GM12864 (cell line): ENCODE data around the gene ITGA4.

ENCODE experiments used
- DNase-seq: peaks from one replicate; pipeline ENCODE4 v3.0.0-alpha.2; 2011; ENCODE audit warnings: low read depth
- H3K4me3 ChIP-seq: 2 replicates; pipeline ENCODE4 v1.5.1; 2011; ENCODE audit warnings: mild to moderate bottlenecking, low read depth, low read length, control low read depth
- CTCF ChIP-seq: IDR thresholded peaks from 2 replicates; pipeline ENCODE4 v1.5.1; 2011; ENCODE audit warnings: low read depth, mild to moderate bottlenecking, moderate library complexity, low read length, control low read depth, inconsistent platforms; ENCODE audit errors: missing control alignments

ITGA4 gene

GRCh38 chr2:181458871-181459270 is 1.7 kb downstream of the ITGA4 start:
- peak overlapping the region; percentile 87 for H3K4me3 ChIP-seq
- TF ChIP-seq CTCF = no peak
- DNase-seq = no peak

GRCh38 chr2:181459621-181460021 is 2.4 kb downstream of the ITGA4 start:
- H3K4me3 ChIP-seq = peak overlapping the region; percentile 87
- no peak for TF ChIP-seq CTCF
- no peak for DNase-seq

GRCh38 chr2:181461056-181461997 is 4.1 kb downstream of the ITGA4 start:
- peak; percentile 41 for DNase-seq
- H3K4me3 ChIP-seq = peak overlapping the region; percentile 87
- TF ChIP-seq CTCF = no peak

- no peak for DNase-seq
- peak overlapping the region; percentile 4; the same call in 1 of the 2 replicates for H3K4me3 ChIP-seq
- no peak for TF ChIP-seq CTCF
Measured at GRCh38 chr2:181462033-181462432, 4.8 kb downstream of the ITGA4 start.

- TF ChIP-seq CTCF = no peak
- no peak for DNase-seq
- no peak overlapping the region for H3K4me3 ChIP-seq
Measured at GRCh38 chr2:181463588-181463987, 6.4 kb downstream of the ITGA4 start.

GRCh38 chr2:181464966-181465365 is 7.8 kb downstream of the ITGA4 start:
- H3K4me3 ChIP-seq = no peak overlapping the region
- TF ChIP-seq CTCF = no peak
- DNase-seq = no peak

GRCh38 chr2:181465676-181466375 is 8.6 kb downstream of the ITGA4 start:
- no peak for DNase-seq
- no peak for TF ChIP-seq CTCF
- no peak overlapping the region for H3K4me3 ChIP-seq
